Muscle layer of colon (tissue), 2 donors: Measurements from ENCODE around the gene TMC1.

Experiments used
- H3K27ac ChIP-seq: one replicate; pipeline ENCODE4 v1.7.0; 2013; ENCODE audit warnings: low read depth, mild to moderate bottlenecking, low read length, moderate library complexity
- H3K27me3 ChIP-seq, 2 donors: one replicate each; pipeline ENCODE4 v1.7.0; 2013; ENCODE audit warnings: low read length in 2 of 2, mild to moderate bottlenecking in 2 of 2; ENCODE audit not compliant: insufficient read depth in 2 of 2, control insufficient read depth in 1 of 2
- H3K36me3 ChIP-seq: one replicate; pipeline ENCODE4 v1.7.0; 2013; ENCODE audit warnings: mild to moderate bottlenecking, low read length; ENCODE audit not compliant: insufficient read depth
- H3K4me1 ChIP-seq: one replicate; pipeline ENCODE4 v1.7.0; 2013; ENCODE audit warnings: mild to moderate bottlenecking, low read length; ENCODE audit not compliant: insufficient read depth
- H3K4me3 ChIP-seq, 2 donors: one replicate each; pipeline ENCODE4 v1.7.0; 2013; ENCODE audit warnings: low read length in 2 of 2, low read depth in 1 of 2, mild to moderate bottlenecking in 1 of 2, moderate library complexity in 1 of 2
- H3K9ac ChIP-seq: one replicate; pipeline ENCODE4 v1.7.0; 2013; ENCODE audit warnings: low read length
- H3K9me3 ChIP-seq: one replicate; pipeline ENCODE4 v1.7.0; 2013; ENCODE audit warnings: mild to moderate bottlenecking, low read length
- donor health status: abdominal sarcoma.
- donor health status: Adenocarcinoma of cecum.

Gene TMC1

DNA sequence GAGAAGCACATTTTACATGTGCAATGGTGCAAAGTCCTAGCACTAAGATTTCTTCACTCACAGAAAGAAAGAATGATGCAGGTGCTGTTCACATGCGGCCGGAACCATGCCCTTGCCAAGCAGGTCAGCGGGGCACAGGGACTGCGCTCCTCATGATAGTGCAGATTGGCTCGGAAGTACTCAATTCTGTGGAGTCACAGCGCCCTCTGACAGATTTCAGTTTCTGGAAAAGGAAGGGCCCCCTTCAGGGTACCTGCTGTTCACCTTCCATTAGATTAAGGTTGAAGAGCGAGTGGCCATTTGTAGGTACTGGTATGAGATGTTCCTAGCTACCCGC, 75.7 kb downstream of the TMC1 start:
- Histone ChIP-seq H3K4me1 (no peaks in the 10 kb centered on the region), H3K36me3 (no peaks in the 10 kb centered on the region), H3K4me3 (no peak overlapping the region), H3K27me3 (no peaks in the 10 kb centered on the region), H3K27ac (no peak overlapping the region), H3K9me3 (no peaks in the 10 kb centered on the region), H3K9ac (no peak overlapping the region)

DNA sequence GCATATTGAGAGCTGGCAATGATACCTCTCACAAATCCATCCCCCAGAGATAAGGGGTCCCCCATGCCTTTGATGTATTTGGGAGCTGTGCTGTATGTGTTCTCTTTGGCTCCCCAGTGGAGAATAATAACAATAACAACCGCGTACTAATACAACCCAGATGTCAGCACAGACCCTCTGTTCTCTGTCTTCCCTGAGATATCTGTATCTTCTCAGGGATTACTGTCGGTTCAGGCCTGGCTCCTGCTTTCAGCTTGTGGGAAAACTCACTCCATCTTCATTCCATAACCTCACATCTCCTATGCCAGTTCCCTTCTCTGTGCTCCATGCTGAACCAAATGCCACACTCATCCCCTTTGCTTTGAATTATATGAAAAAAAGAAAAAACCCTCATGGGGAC, 76.2 kb downstream of the TMC1 start:
- Histone ChIP-seq H3K9me3 (no peaks in the 10 kb centered on the region), H3K4me1 (no peaks in the 10 kb centered on the region), H3K36me3 (no peaks in the 10 kb centered on the region), H3K27ac (no peak overlapping the region), H3K4me3 (no peak overlapping the region), H3K27me3 (no peaks in the 10 kb centered on the region), H3K9ac (no peak overlapping the region)

- Histone ChIP-seq H3K27ac (no peak overlapping the region), H3K9me3 (no peaks in the 10 kb centered on the region), H3K9ac (no peak overlapping the region), H3K36me3 (no peaks in the 10 kb centered on the region), H3K4me1 (no peaks in the 10 kb centered on the region), H3K4me3 (no peak overlapping the region), H3K27me3 (no peaks in the 10 kb centered on the region)
Observed at GRCh38 chr9:72598639-72599038, 77.2 kb downstream of the TMC1 start.

GRCh38 chr9:72599874-72600534, 78.6 kb downstream of the TMC1 start:
- H3K9ac ChIP-seq, result no peak overlapping the region
- H3K27me3 ChIP-seq, result no peaks in the 10 kb centered on the region
- no peaks in the 10 kb centered on the region for H3K9me3 ChIP-seq
- no peak overlapping the region for H3K4me3 ChIP-seq
- no peak overlapping the region for H3K27ac ChIP-seq
- no peaks in the 10 kb centered on the region for H3K4me1 ChIP-seq
- no peaks in the 10 kb centered on the region for H3K36me3 ChIP-seq

DNA sequence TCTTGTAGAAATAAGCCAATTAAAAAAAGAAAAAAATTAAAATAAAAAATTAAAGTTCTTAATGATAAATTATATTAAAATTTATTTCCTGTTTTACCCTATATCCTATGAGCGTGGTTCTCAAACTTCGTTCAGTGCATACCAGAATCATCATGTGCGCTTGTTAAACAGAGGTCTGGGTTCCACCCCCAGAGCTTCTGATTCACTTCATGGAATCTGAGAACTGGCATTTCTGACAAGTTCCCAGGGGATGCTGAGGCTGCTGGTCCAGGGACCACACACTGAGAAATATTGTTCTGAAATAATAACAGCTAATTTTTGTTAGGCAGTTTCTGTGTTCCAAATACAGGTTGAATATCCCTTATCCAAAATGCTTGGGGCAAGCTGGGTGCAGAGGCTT, 79.3 kb downstream of the TMC1 start:
- no peaks in the 10 kb centered on the region for H3K27me3 ChIP-seq
- no peak overlapping the region for H3K4me3 ChIP-seq
- H3K4me1 ChIP-seq, result no peaks in the 10 kb centered on the region
- H3K9ac ChIP-seq, result no peak overlapping the region
- no peaks in the 10 kb centered on the region for H3K9me3 ChIP-seq
- H3K27ac ChIP-seq, result no peak overlapping the region
- no peaks in the 10 kb centered on the region for H3K36me3 ChIP-seq

DNA sequence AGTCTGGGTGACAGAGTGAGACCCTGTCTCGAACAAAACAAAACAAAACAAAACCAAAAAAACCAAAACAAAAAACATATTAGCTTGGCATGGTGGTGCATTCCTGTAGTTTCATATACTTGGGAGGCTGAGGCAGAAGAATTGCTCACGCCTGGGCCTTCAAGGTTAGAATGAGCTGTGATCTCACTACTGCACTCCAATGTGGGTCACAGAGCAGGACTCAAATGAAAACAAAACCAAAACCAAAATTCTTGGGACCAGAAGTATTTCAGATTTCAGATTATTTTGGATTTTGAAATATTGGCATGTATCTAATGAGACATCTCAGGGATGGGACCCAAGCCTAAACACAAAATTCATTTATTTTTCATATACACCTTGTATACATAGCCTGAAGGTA, 80.2 kb downstream of the TMC1 start:
- H3K4me1 ChIP-seq, result no peaks in the 10 kb centered on the region

DNA sequence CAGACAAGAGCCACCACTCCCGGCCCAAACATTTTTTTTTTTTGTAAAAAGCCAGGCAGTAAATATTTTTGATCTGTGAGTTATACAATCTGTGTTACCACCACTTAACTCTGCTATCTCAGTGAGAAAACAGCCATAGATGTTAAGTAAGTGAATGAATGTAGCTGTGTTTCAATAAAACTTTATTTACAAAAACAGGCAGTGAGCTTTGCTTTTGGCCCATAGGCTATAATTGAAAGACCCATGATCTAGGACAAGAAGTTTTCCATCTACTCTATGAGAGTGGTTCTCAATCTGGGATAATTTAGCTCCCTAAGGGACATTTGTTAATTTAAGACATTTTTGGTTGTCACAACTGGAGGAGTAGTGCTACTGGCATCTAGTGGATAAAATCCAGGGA, 91.0 kb downstream of the TMC1 start:
- Histone ChIP-seq H3K36me3 (no peaks in the 10 kb centered on the region), H3K4me1 (no peaks in the 10 kb centered on the region), H3K9me3 (no peaks in the 10 kb centered on the region), H3K27ac (no peak overlapping the region), H3K9ac (no peak overlapping the region), H3K27me3 (no peaks in the 10 kb centered on the region), H3K4me3 (no peak overlapping the region)

More for the DNA sequence above, 80.2 kb downstream of the TMC1 start:
- Histone ChIP-seq H3K9me3 (no peaks in the 10 kb centered on the region), H3K4me3 (no peak overlapping the region), H3K36me3 (no peaks in the 10 kb centered on the region), H3K27ac (no peak overlapping the region), H3K27me3 (no peaks in the 10 kb centered on the region), H3K9ac (no peak overlapping the region)

GRCh38 chr9:72614067-72614466, 92.7 kb downstream of the TMC1 start:
- Histone ChIP-seq H3K4me3 (no peak overlapping the region), H3K9ac (no peak overlapping the region), H3K4me1 (no peaks in the 10 kb centered on the region), H3K27me3 (no peaks in the 10 kb centered on the region), H3K36me3 (no peaks in the 10 kb centered on the region), H3K27ac (no peak overlapping the region), H3K9me3 (no peaks in the 10 kb centered on the region)

DNA sequence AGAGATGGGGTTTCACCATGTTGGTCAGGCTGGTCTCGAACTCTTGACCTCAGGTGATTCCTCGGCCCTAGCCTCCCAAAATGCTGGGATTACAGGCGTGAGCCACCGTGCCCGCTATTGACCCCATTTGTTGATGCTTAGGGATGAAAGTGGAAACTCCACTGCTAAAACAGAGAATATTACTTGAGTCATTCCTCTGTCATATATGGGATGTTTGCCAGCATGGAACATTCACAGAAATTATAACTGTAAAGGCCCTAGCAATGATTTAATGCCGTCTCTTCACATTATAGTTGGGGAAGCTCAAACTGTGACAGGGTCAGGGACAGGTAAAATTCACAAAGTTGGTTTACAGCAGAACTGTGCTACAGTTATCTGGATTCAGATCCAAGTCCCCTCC, 94.5 kb downstream of the TMC1 start:
- Histone ChIP-seq H3K9ac (no peak overlapping the region), H3K4me1 (no peaks in the 10 kb centered on the region), H3K27ac (no peak overlapping the region), H3K36me3 (no peaks in the 10 kb centered on the region), H3K9me3 (no peaks in the 10 kb centered on the region), H3K27me3 (no peaks in the 10 kb centered on the region), H3K4me3 (no peak overlapping the region)

- Histone ChIP-seq H3K4me3 (no peak overlapping the region), H3K27me3 (no peaks in the 10 kb centered on the region), H3K9ac (no peak overlapping the region), H3K9me3 (no peaks in the 10 kb centered on the region), H3K27ac (no peak overlapping the region), H3K4me1 (no peaks in the 10 kb centered on the region), H3K36me3 (no peaks in the 10 kb centered on the region)
Observed at GRCh38 chr9:72618811-72619210, 97.4 kb downstream of the TMC1 start.

- Histone ChIP-seq H3K4me3 (no peak overlapping the region), H3K9me3 (no peaks in the 10 kb centered on the region), H3K27me3 (no peaks in the 10 kb centered on the region), H3K36me3 (no peaks in the 10 kb centered on the region), H3K4me1 (no peaks in the 10 kb centered on the region), H3K9ac (no peak overlapping the region), H3K27ac (no peak overlapping the region)
Observed at GRCh38 chr9:72622186-72622585, 100.8 kb downstream of the TMC1 start.

DNA sequence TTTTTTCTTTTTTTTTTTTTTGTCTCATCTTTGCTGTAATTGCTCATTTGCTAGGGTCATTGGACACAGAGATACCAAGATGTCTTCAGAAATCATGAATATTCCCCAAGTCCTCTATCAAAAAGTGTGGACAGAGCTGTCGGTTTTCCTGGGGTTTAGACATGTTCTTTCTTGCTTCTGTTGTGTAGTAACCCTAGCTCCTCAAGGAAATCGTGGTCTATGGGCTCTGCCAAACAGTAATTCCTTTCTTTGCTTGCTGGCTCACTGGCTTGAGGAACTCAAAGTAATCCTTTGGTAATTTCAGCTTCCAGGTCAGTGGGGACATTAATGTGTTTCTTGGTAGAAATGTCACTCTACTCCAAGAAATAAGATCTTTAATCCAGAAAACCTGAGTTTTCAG, 101.7 kb downstream of the TMC1 start:
- no peak overlapping the region for H3K9ac ChIP-seq
- H3K27ac ChIP-seq, result no peak overlapping the region
- H3K4me3 ChIP-seq, result no peak overlapping the region
- no peaks in the 10 kb centered on the region for H3K36me3 ChIP-seq
- peaks cover 4% of the 10 kb centered on the region for H3K4me1 ChIP-seq
- H3K27me3 ChIP-seq, result no peaks in the 10 kb centered on the region
- H3K9me3 ChIP-seq, result no peaks in the 10 kb centered on the region
